ENCODE measurements around the gene CELF3. TPM values are rescaled to one million over a fixed set of nuclear protein-coding genes. Genes with fewer than 3 reads are reported as not detected.

CELF3 gene
- total and polyA plus RNA-seq, 11 donors = not detected

DNA sequence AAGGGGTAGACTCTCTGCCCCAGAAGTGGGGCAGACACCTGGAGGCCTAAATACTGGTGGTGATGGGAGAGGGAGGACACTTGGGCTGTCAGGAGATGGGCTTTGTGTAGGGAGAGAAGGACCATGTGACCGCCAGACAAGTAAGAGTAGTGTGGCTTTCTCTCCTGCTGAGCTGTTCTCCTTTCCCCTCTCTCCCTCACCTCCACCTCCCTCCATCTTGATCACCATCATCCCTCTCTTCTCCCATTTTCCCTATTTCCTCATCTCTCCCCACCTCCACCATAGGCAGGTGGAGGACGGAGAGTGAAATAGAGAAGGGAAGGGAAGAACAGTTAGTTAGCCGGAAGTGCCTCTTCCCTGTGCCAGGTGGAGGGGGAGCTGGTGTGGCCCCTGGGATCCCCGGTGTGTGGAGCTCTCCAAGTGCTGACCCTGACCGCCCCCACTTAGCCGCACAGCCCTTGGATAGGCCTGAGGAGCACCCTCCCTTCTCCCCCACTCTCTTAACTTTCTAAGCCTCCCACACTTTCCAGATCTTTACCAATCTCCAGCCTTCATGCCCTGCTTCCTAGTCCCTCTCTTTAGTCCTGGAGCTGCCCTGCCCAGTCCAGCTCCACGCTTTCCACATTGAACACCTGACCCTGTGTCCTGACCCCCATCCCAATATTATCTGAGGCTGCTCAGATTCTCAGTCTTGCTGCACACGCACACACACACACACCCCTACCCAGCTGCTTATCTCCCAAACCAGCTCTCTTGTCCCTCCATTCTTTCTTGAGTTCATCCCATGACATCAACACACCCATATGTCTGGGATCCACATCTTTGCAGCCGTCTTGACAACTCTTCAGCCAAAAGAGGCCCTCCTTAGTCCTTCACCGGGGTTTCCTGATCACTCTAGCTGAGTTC, 1.5 kb downstream of the CELF3 start:
- WGBS, 4 donors = 63 to 72% (median 68%) methylated on average over 10 of the region's 10 CpGs
- TF ChIP-seq, protein P1, sequence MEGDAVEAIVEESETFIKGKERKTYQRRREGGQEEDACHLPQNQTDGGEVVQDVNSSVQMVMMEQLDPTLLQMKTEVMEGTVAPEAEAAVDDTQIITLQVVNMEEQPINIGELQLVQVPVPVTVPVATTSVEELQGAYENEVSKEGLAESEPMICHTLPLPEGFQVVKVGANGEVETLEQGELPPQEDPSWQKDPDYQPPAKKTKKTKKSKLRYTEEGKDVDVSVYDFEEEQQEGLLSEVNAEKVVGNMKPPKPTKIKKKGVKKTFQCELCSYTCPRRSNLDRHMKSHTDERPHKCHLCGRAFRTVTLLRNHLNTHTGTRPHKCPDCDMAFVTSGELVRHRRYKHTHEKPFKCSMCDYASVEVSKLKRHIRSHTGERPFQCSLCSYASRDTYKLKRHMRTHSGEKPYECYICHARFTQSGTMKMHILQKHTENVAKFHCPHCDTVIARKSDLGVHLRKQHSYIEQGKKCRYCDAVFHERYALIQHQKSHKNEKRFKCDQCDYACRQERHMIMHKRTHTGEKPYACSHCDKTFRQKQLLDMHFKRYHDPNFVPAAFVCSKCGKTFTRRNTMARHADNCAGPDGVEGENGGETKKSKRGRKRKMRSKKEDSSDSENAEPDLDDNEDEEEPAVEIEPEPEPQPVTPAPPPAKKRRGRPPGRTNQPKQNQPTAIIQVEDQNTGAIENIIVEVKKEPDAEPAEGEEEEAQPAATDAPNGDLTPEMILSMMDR (IDR thresholded peaks at IDR 0.05) = no peak
- no peak for TF ChIP-seq POLR2A (IDR thresholded peaks at IDR 0.05)
- Histone ChIP-seq H3K27ac (no peak overlapping the region), H3K4me3 (no peak overlapping the region), H3K4me1 (peaks cover 0 to 33% (median 16%) of the 10 kb centered on the region in 12 donors), H3K9me3 (no peaks in the 10 kb centered on the region), H3K36me3 (no peaks in the 10 kb centered on the region), H3K27me3 (peaks cover 0 to 36% (median 10%) of the 10 kb centered on the region in 9 donors)
- DNase-seq = no peak
- ATAC-seq = no peak
- intact Hi-C loops (cut with DNase I) = no loop called here

DNA sequence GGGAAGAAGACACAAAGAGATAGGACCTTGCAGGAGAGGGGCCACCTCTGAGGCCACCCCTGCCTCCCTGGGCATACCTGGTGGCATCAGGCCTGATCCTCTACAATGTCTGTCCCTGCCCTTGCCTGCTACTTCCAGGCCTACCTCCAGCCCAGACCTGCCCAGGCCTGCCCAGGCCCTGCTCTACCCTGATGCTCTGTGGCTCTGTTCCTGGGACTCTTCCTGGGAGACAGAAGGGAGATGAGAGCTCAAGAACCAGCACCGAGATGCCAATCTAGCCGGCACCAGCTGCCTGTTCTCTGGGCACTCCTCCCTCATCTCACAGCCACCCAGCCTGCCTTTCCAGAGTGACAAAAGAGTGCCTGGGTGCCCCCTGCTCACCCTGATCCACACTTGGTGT, 2.7 kb downstream of the CELF3 start:
- Histone ChIP-seq H3K4me3 (no peak overlapping the region), H3K9me3 (no peaks in the 10 kb centered on the region), H3K36me3 (no peaks in the 10 kb centered on the region), H3K27me3 (peaks cover 0 to 33% (median 10%) of the 10 kb centered on the region in 9 donors), H3K27ac (no peak overlapping the region), H3K4me1 (peaks cover 0 to 25% (median 15%) of the 10 kb centered on the region in 12 donors)
- intact Hi-C loops (cut with DNase I) = no loop called here
- DNase-seq (no peak), ATAC-seq (no peak)
- whole genome bisulfite sequencing, 4 donors = 76 to 100% (median 89%) methylated on average over 2 of the region's 2 CpGs
- TF ChIP-seq, protein P1 (IDR thresholded peaks at IDR 0.05) = no peak
- TF ChIP-seq POLR2A (IDR thresholded peaks at IDR 0.05) = no peak

DNA sequence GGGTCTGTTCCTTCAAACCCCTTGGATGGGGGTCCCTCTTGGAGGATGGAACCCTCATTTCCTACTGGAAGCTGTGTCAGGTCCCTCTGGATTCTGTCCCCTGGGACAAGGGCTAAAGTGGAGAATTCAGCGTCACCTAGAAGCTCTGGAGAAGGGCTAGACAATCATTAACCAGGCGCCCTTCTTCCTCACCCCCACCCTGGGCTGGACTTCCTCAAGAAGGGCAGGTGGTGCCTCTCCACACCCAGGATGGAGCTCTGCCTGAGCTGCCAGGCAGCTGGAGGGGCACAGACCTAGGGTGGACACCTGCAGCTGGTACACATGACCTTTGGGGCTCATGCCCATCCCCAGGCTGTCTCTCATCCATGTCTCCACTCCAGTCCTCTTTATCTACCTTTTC, 3.6 kb downstream of the CELF3 start:
- ATAC-seq = no peak
- Histone ChIP-seq H3K4me3 (no peak overlapping the region), H3K9me3 (no peaks in the 10 kb centered on the region), H3K4me1 (peaks cover 0 to 19% (median 10%) of the 10 kb centered on the region in 12 donors), H3K27ac (no peak overlapping the region), H3K27me3 (peaks cover 0 to 32% (median 10%) of the 10 kb centered on the region in 9 donors), H3K36me3 (no peaks in the 10 kb centered on the region)
- 77 to 86% (median 83%) methylated on average over 2 of the region's 2 CpGs for WGBS, 4 donors
- DNase-seq = no peak
- TF ChIP-seq, protein P1 (IDR thresholded peaks at IDR 0.05) = no peak
- TF ChIP-seq POLR2A (IDR thresholded peaks at IDR 0.05) = no peak
- intact Hi-C loops (cut with DNase I) = no loop called here

DNA sequence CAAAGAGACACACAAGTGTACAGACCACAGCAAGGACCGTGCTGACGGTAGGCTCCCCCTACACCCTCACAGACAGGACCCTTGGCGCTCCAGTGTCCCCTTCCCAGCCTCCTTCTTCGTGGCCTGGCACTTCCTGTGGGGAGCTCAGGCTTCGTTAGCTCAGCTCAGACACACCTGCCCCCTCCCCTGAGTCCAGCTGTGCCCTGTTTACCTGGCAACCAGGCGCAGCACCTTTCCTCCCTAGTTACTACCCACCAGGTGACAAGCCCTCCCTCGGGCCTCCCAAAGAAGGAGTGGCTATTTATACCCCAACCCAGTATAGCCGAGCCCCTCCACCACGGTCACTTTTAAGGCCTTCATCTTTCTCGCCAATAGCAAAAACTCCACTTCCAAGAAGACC, 4.7 kb downstream of the CELF3 start:
- peaks cover 0 to 9% (median under 1%) of the 10 kb centered on the region in 12 donors for H3K4me1 ChIP-seq
- H3K9me3 ChIP-seq = no peaks in the 10 kb centered on the region
- 54 to 66% (median 62%) methylated on average over 10 of the region's 10 CpGs for WGBS, 4 donors
- no peak for DNase-seq
- intact Hi-C loops (cut with DNase I) = no loop called here
- H3K27me3 ChIP-seq = peaks cover 0 to 31% (median 10%) of the 10 kb centered on the region in 9 donors
- H3K27ac ChIP-seq = no peak overlapping the region
- no peak overlapping the region for H3K4me3 ChIP-seq
- ATAC-seq = no peak
- H3K36me3 ChIP-seq = no peaks in the 10 kb centered on the region
- TF ChIP-seq, protein P1 (IDR thresholded peaks at IDR 0.05) = no peak
- no peak for TF ChIP-seq POLR2A (IDR thresholded peaks at IDR 0.05)

All from heart left ventricle (tissue), 16 donors.